ENCODE results near the gene HAUS7.

DNA sequence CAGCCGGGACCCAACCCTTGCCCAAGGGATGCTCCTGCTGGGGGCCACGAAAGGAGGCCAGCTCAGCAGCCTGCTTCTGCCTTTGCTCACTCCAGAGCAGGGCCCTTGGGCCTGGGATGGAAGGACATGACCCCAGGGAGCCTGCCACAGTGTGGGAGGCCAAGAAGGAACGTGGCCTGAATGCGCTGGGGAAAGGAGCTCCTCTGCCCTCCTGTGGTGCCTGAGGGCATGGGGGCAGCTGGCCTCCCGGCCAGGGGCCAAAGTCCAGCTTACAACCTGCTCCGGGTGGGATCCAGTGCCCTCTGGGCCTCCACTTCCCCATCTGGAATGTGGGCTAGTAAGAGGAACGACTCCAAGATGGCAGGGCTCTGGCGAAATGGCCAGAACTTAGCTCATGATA lies 45.1 kb upstream of the HAUS7 start:
- TF ChIP-seq, protein P1, sequence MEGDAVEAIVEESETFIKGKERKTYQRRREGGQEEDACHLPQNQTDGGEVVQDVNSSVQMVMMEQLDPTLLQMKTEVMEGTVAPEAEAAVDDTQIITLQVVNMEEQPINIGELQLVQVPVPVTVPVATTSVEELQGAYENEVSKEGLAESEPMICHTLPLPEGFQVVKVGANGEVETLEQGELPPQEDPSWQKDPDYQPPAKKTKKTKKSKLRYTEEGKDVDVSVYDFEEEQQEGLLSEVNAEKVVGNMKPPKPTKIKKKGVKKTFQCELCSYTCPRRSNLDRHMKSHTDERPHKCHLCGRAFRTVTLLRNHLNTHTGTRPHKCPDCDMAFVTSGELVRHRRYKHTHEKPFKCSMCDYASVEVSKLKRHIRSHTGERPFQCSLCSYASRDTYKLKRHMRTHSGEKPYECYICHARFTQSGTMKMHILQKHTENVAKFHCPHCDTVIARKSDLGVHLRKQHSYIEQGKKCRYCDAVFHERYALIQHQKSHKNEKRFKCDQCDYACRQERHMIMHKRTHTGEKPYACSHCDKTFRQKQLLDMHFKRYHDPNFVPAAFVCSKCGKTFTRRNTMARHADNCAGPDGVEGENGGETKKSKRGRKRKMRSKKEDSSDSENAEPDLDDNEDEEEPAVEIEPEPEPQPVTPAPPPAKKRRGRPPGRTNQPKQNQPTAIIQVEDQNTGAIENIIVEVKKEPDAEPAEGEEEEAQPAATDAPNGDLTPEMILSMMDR (IDR thresholded peaks at IDR 0.05 in 2 of 3, conservative IDR thresholded peaks at IDR 0.05 in 1 of 3; ENCODE audit: borderline replicate concordance in 1 of 3, insufficient read depth in 1 of 3, low read depth in 2 of 3, low read length in 2 of 3) = no peak
- TF ChIP-seq, protein P2, sequence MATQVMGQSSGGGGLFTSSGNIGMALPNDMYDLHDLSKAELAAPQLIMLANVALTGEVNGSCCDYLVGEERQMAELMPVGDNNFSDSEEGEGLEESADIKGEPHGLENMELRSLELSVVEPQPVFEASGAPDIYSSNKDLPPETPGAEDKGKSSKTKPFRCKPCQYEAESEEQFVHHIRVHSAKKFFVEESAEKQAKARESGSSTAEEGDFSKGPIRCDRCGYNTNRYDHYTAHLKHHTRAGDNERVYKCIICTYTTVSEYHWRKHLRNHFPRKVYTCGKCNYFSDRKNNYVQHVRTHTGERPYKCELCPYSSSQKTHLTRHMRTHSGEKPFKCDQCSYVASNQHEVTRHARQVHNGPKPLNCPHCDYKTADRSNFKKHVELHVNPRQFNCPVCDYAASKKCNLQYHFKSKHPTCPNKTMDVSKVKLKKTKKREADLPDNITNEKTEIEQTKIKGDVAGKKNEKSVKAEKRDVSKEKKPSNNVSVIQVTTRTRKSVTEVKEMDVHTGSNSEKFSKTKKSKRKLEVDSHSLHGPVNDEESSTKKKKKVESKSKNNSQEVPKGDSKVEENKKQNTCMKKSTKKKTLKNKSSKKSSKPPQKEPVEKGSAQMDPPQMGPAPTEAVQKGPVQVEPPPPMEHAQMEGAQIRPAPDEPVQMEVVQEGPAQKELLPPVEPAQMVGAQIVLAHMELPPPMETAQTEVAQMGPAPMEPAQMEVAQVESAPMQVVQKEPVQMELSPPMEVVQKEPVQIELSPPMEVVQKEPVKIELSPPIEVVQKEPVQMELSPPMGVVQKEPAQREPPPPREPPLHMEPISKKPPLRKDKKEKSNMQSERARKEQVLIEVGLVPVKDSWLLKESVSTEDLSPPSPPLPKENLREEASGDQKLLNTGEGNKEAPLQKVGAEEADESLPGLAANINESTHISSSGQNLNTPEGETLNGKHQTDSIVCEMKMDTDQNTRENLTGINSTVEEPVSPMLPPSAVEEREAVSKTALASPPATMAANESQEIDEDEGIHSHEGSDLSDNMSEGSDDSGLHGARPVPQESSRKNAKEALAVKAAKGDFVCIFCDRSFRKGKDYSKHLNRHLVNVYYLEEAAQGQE (IDR thresholded peaks at IDR 0.05; ENCODE audit: low read depth) = no peak
- TF ChIP-seq JUND (IDR thresholded peaks at IDR 0.05) (no peak), EZH2 (IDR thresholded peaks at IDR 0.05) (no peak), SIN3A (IDR thresholded peaks at IDR 0.05; ENCODE audit: low read depth) (no peak), POLR2A (IDR thresholded peaks at IDR 0.05; ENCODE audit: borderline replicate concordance, extremely low read depth, insufficient read depth, insufficient read length) (no peak), POLR2AphosphoS5 (IDR thresholded peaks at IDR 0.05; ENCODE audit: low read depth, low read length) (no peak), FOSL1 (IDR thresholded peaks at IDR 0.05; ENCODE audit: low read depth) (no peak), ELF1 (IDR thresholded peaks at IDR 0.05; ENCODE audit: borderline replicate concordance, low read depth) (no peak), ZNF274 (IDR thresholded peaks at IDR 0.05; ENCODE audit: low read depth, low read length) (no peak), TCF7L2 (IDR thresholded peaks at IDR 0.05; ENCODE audit: borderline replicate concordance, extremely low read depth, insufficient read depth, insufficient read length) (no peak), SP1 (IDR thresholded peaks at IDR 0.05; ENCODE audit: low read depth) (no peak)
- TF ChIP-seq, protein P3, sequence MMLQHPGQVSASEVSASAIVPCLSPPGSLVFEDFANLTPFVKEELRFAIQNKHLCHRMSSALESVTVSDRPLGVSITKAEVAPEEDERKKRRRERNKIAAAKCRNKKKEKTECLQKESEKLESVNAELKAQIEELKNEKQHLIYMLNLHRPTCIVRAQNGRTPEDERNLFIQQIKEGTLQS (IDR thresholded peaks at IDR 0.05) = no peak
- TF ChIP-seq, protein P4, sequence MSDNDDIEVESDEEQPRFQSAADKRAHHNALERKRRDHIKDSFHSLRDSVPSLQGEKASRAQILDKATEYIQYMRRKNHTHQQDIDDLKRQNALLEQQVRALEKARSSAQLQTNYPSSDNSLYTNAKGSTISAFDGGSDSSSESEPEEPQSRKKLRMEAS (IDR thresholded peaks at IDR 0.05) = no peak

All from HCT116 (cell line).